HG02852 (cell line): Measurements from ENCODE around the gene NPM1.

ENCODE experiments used
- ATAC-seq: cut with Tn5 transposase; IDR thresholded peaks from one replicate; pipeline ENCODE4 v1.9.1; 2021; ENCODE audit warnings: mild to moderate bottlenecking, moderate library complexity; ENCODE audit not compliant: unreplicated experiment

The NPM1 gene

GRCh38 chr5:171426680-171427079 lies 39.0 kb downstream of the NPM1 start:
- ATAC-seq, result no peak

DNA sequence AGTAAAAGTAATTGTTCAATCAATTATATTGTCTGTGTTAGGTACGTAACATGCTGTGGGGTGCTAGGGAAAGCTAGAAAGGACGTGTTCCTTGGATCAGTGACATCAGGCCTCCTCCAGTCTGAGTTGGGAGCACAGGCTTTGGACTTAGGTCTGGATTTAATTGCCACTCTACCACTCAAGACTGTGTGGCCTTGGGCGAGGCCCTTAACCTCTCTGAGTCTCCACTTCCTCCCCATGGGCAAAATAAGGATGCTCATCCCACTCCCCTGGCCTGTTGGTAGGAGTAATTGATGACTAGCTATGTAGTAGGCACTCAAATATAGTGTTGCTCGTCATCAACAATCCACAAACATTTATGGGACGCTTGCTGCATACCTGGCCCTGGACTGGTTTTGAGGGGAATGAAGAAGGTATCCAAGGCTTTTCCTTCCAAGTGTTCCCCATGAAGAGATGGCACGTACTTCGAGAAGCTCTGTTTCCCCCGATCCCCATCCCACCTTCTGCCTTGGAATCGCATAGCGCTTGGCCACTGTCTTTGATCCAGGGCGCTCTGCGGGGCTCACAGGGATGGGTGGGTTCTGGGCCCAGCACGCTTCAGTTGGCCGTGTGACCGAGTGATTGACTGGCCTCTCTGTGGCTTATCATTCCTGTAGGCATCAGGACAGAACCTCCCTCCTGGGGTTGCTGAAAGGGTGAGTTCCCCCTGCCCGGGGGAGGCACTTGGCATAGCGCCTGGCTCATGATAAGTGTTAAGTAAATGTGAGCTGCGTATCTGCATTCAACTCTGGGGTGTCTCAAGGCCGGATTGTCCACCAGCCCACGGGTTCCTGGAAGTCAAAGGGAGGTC lies 39.9 kb downstream of the NPM1 start:
- ATAC-seq, result no peak

- ATAC-seq, result no peak
Observed at GRCh38 chr5:171428168-171428696, 40.6 kb downstream of the NPM1 start.

GRCh38 chr5:171428809-171429542 lies 41.3 kb downstream of the NPM1 start:
- no peak for ATAC-seq

DNA sequence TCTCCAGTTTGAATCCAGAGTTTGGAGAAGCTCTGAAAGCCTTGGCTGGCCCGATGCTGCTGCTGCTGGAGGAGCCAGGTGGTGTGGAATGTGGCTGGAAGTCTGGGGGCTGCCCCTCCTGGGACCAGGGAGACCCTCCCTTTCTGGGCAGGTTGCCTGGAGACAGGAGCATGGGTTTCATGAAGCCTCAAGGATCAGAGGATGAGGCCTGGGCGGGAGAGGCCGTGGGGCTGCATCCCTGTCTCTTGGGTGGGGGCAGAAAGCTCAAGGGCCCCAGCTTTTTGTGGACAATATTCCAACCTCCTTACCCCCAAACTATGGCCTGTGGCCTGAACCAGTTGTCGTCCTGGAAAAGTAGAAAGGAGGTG lies 41.9 kb downstream of the NPM1 start:
- ATAC-seq, result no peak

GRCh38 chr5:171431251-171431777 lies 43.7 kb downstream of the NPM1 start:
- no peak for ATAC-seq

DNA sequence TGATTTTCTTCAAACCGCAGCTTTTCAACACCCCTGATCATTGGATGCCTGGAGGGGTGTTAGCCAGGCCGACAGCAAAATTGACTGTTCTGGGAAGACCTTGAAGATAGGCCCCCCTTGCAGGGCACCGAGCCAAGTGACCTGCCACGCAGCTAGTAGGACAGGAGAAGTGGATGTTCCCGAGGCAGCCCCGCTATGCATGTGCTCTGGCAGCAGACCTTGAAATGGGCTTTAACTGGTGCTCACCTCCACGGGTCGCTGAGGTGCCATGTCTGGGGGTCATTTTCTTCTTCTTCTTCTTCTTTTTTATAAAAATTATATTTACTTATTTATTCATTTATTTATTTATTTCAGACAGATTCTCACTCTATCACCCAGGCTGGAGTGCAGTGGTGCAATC lies 44.4 kb downstream of the NPM1 start:
- no peak for ATAC-seq

- no peak for ATAC-seq
Observed at GRCh38 chr5:171432583-171433351, 45.1 kb downstream of the NPM1 start.

DNA sequence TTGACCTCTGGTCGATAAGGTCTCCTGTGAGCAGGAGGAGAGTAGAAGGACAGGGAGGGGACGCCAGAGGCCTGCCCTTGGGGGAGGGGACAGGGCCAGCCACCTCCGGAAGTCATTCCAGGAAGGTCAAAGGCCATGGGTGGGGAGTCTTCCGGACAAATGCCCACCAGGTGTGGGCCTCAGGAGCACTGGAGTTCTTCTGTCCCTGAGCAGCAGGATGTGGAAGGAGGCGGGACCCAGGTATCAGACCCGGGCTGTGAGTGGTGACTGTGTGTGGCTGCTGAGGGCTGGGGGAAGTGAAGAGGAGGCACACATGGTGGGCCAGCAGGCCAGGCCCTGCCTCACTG lies 45.7 kb downstream of the NPM1 start:
- no peak for ATAC-seq

DNA sequence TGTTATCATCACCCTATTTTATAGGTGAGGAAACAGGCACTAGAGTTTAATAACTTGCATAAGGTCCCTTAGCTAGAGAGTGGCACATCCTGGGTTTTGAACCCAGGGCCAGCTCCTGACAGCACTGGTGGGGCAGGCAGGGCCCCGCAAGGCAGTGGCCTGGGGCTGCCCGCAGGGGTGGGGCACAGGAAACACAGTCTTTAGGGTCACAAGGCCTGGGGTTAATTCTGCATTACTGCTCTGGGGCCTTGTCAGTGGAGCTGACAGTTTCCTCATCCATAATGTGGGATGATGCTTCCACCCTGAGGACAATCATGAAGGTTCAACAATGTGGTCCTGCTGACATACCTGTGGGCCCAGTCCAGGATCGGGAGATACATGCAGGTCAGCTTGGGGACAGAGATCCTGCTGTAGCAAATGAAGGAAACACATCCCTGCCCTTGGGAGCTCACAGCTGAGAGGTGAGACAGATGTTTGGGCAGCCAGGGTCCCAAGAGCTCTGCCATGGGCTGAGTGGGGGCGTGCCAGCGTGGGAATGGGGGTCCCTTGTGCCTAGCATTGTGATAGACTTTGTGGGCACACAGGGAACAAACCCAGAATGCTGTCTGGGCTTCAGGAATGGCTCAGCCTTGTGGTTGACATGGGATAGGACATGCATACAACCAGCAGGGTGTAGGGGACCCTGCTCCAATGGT lies 46.5 kb downstream of the NPM1 start:
- ATAC-seq, result no peak

GRCh38 chr5:171434874-171435273 lies 47.2 kb downstream of the NPM1 start:
- no peak for ATAC-seq

GRCh38 chr5:171435908-171436307 lies 48.3 kb downstream of the NPM1 start:
- ATAC-seq, result no peak

- no peak for ATAC-seq
Observed at GRCh38 chr5:171436804-171437285, 49.2 kb downstream of the NPM1 start.

DNA sequence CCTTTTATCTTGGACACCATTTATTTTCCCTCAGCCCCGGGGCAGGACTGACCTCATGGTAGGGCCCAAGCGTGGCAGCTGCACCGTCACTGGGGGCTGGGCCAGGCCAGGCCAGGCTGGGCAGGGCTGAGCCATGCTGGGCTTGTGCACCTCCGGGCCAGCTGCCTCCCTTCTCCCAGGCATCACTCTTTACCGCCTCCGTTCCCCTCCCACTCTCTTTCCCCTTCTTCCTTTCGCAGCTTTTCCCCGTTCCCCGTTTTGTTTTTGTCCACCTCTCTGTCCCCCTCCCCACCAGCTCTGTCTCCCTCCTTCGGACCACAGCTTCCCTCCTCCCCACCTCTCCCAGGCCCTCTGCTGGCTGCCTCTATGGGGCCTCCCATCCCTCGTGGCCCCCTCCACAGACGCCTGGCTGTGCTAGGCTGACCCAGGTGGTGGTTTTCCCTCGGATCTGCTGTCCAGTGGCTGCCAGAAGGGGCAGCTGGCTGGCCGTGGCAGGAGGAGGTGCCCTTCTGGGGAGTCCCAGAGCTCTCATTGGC lies 49.7 kb downstream of the NPM1 start:
- ATAC-seq, result no peak

- ATAC-seq, result no peak
Observed at GRCh38 chr5:171438738-171439137, 51.1 kb downstream of the NPM1 start.

DNA sequence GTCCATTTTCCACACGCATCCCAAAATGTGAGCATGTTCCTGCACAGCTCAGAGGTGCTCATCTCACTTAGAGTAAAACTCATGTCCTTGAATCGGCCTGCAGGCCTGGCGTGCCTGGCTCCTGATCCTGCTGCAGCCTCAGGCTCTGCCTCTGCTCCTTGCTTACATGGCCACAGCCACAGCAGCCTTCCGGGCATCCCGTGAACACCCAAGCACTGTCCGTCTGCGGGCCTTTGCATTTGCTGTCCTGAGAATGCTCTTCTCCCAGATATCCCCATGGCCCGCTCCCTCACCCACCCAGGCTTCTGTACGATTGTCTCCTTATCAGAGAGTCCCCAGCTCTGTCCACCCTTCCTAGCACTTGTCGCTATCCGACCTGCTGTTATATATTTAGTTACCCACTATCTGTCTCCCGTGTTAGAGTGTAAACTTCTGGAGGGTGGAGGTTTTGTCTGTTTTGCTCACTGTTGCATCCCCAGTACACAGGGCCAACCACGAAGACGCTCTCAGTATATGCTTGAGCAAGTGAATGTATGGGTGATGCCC lies 53.7 kb downstream of the NPM1 start:
- ATAC-seq, result no peak

DNA sequence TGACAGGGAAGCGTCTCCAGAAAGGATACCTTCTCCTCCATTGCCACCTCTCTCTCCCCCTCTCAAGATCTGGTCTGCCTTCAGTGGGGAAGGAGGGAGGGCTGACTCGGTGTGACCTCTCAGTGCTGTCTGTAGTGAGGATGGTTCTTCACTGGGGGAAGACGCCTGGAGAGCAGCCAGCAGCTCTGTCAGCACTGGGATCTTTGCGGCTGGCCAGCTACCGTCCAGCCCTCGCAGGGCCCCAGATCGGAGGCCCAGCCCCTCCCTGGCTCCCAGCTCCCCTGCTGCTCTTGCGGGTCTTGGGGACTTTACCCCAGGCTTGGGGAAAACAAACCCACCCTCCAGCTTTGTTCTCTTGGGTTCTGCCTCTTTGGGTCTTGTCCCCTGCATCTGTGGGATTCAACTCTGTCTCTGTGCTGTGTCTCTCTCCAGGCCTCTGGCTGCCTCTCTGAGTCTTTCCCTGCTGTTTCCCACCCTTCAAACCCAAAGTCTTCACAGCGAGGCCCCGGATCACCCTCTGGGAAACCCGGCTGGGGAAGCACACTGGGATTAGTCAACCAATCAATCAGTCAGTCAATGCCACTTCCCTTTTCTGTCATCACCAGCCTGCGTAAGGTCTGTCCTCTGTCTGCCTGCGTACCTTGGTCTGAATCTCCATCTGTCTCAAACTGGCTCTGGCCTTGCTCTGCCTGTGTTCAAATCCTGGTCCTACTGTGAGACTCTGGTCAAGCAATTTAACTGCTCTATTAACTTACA lies 54.8 kb downstream of the NPM1 start:
- no peak for ATAC-seq

- no peak for ATAC-seq
Observed at GRCh38 chr5:171444582-171444981, 56.9 kb downstream of the NPM1 start.
